RWPE1 (cell line): ENCODE data around the gene FAM161B.

Experiments used
- CTCF ChIA-PET: fragments of 350-600 bp; sonication (Branson Sonifier 250); formaldehyde crosslinking; extraction: SDS; loops from one replicate; lab custom pipeline; 2021; lab: Yijun Ruan, JAX
- POLR2A ChIA-PET: fragments of 400-600 bp; formaldehyde crosslinking; extraction: SDS; loops from one replicate; lab custom pipeline; 2020; ENCODE audit warnings: antibody characterized with exemption; ENCODE audit not compliant: low non-redundant PET; lab: Yijun Ruan, JAX
- DNase-seq: peaks from one replicate; pipeline ENCODE4 v3.0.0; 2012; ENCODE audit warnings: low spot score
- H3K27ac ChIP-seq: fragments of 450-650 bp; 2 replicates; pipeline ENCODE4 v1.5.1; 2017
- CTCF ChIP-seq: fragments of 450-650 bp; conservative IDR thresholded peaks from 2 replicates; pipeline ENCODE4 v1.5.1; 2017; ENCODE audit warnings: low read depth, mild to moderate bottlenecking

FAM161B gene

GRCh38 chr14:73944432-73945158 is 5.3 kb downstream of the FAM161B start:
- ChIA-PET CTCF (no interaction called here), POLR2A (no interaction called here)

GRCh38 chr14:73943083-73943482 is 6.8 kb downstream of the FAM161B start:
- CTCF ChIA-PET = interaction anchor here (1.0 kb wide), 1 partner anchor 360 kb away, joined by 3 read pairs; the partner anchor contains the start of gene ABCD4
- peak; percentile 34 for DNase-seq
- H3K27ac ChIP-seq = peak overlapping the region; percentile 43; the same call in 1 of the 2 replicates
- POLR2A ChIA-PET = no interaction called here
- no peak for TF ChIP-seq CTCF

More at GRCh38 chr14:73944432-73945158, 5.3 kb downstream of the FAM161B start:
- TF ChIP-seq CTCF = no peak
- no peak for DNase-seq
- peak overlapping the region; percentile 11; the same call in 1 of the 2 replicates for H3K27ac ChIP-seq

GRCh38 chr14:73942180-73942579 is 7.7 kb downstream of the FAM161B start:
- ChIA-PET CTCF (interaction anchor here (1.0 kb wide), 1 partner anchor 361 kb away, joined by 3 read pairs; the partner anchor contains the start of gene ABCD4), POLR2A (interaction anchor here (0.6 kb wide), 1 partner anchor 424 kb away, joined by 3 read pairs; no protein-coding TSS in a partner anchor)
- TF ChIP-seq CTCF = no peak
- H3K27ac ChIP-seq = peak overlapping the region; percentile 12; the same call in 1 of the 2 replicates
- DNase-seq = no peak

- no peak overlapping the region for H3K27ac ChIP-seq
- ChIA-PET POLR2A (no interaction called here), CTCF (no interaction called here)
- no peak for TF ChIP-seq CTCF
- DNase-seq = no peak
Measured at GRCh38 chr14:73937012-73937411, 12.9 kb downstream of the FAM161B start.

GRCh38 chr14:73936548-73936947 is 13.3 kb downstream of the FAM161B start:
- no peak for TF ChIP-seq CTCF
- H3K27ac ChIP-seq = no peak overlapping the region
- POLR2A ChIA-PET = no interaction called here
- no peak for DNase-seq
- CTCF ChIA-PET = interaction anchor here (0.7 to 1.4 kb wide), 2 partner anchors 225 to 246 kb away, joined by 3 read pairs; no protein-coding TSS in a partner anchor

GRCh38 chr14:73935666-73936065 is 14.2 kb downstream of the FAM161B start:
- CTCF ChIA-PET = interaction anchor here (0.6 to 1.4 kb wide), 4 partner anchors 76 to 885 kb away, joined by 3 to 5 read pairs (median 4); no protein-coding TSS in a partner anchor
- H3K27ac ChIP-seq = no peak overlapping the region
- POLR2A ChIA-PET = no interaction called here
- DNase-seq = peak; percentile 55
- peak; percentile 26 for TF ChIP-seq CTCF
